Astrocyte (in vitro differentiated cells and primary cell): ENCODE measurements around the gene RC3H1. TPM values are rescaled to one million over a fixed set of nuclear protein-coding genes. Genes with fewer than 3 reads are reported as not detected.

ENCODE experiments used
- DNase-seq: peaks from one replicate; pipeline ENCODE4 v3.0.0-alpha.2; 2010; ENCODE audit warnings: low read depth
- FAIRE-seq: peaks from 2 replicates; lab custom pipeline; 2011; peaks lifted over from hg19 to GRCh38; lab: Jason Lieb, UNC
- H2AFZ ChIP-seq: 2 replicates; pipeline ENCODE4 v1.6.0; 2012; ENCODE audit warnings: low read depth, low read length, inconsistent platforms
- H3K27ac ChIP-seq: 2 replicates; pipeline ENCODE4 v1.5.1; 2011; ENCODE audit warnings: low read depth, low read length, inconsistent platforms
- H3K27me3 ChIP-seq: 2 replicates; pipeline ENCODE4 v1.6.0; 2011; ENCODE audit warnings: low read length, inconsistent platforms; ENCODE audit not compliant: insufficient read depth
- H3K36me3 ChIP-seq: 2 replicates; pipeline ENCODE4 v1.5.1; 2011; ENCODE audit warnings: low read length, inconsistent platforms; ENCODE audit not compliant: insufficient read depth
- H3K4me1 ChIP-seq: 2 replicates; pipeline ENCODE4 v1.5.1; 2011; ENCODE audit warnings: low read length, inconsistent platforms; ENCODE audit not compliant: insufficient read depth
- H3K4me2 ChIP-seq: 2 replicates; pipeline ENCODE4 v1.6.0; 2012; ENCODE audit warnings: low read length, inconsistent platforms
- H3K4me3 ChIP-seq: 2 replicates; pipeline ENCODE4 v1.5.1; 2011; ENCODE audit warnings: low read depth, mild to moderate bottlenecking, low read length, inconsistent platforms; ENCODE audit not compliant: insufficient read depth
- H3K79me2 ChIP-seq: 2 replicates; pipeline ENCODE4 v1.6.0; 2012; ENCODE audit warnings: mild to moderate bottlenecking, low read length, inconsistent platforms; ENCODE audit not compliant: insufficient read depth
- H3K9ac ChIP-seq: 2 replicates; pipeline ENCODE4 v1.6.0; 2012; ENCODE audit warnings: mild to moderate bottlenecking, low read length, inconsistent platforms
- H3K9me3 ChIP-seq: 2 replicates; pipeline ENCODE4 v1.5.1; 2012; ENCODE audit warnings: low read depth, mild to moderate bottlenecking, low read length, inconsistent platforms; ENCODE audit not compliant: insufficient read depth
- H4K20me1 ChIP-seq: 2 replicates; pipeline ENCODE4 v1.6.0; 2012; ENCODE audit warnings: low read length, inconsistent platforms; ENCODE audit not compliant: insufficient read depth
- H3K27ac Mint-ChIP-seq: one replicate; pipeline ENCODE4 v1.8.0; 2021; ENCODE audit warnings: mild to moderate bottlenecking, mixed read lengths; ENCODE audit not compliant: unreplicated experiment
- H3K27me3 Mint-ChIP-seq: one replicate; pipeline ENCODE4 v1.8.0; 2021; ENCODE audit warnings: low read depth, mixed read lengths; ENCODE audit not compliant: unreplicated experiment
- H3K36me3 Mint-ChIP-seq: one replicate; pipeline ENCODE4 v1.8.0; 2021; ENCODE audit warnings: low read depth, mixed read lengths; ENCODE audit not compliant: unreplicated experiment
- H3K4me1 Mint-ChIP-seq: one replicate; pipeline ENCODE4 v1.8.0; 2021; ENCODE audit warnings: low read depth, mixed read lengths; ENCODE audit not compliant: unreplicated experiment
- H3K4me3 Mint-ChIP-seq: one replicate; pipeline ENCODE4 v1.8.0; 2021; ENCODE audit warnings: mild to moderate bottlenecking, moderate library complexity, mixed read lengths; ENCODE audit not compliant: unreplicated experiment
- H3K9me3 Mint-ChIP-seq: one replicate; pipeline ENCODE4 v1.8.0; 2021; ENCODE audit warnings: mild to moderate bottlenecking, mixed read lengths; ENCODE audit not compliant: unreplicated experiment
- EZH2 ChIP-seq: IDR thresholded peaks from 2 replicates; pipeline ENCODE4 v1.6.1; 2012; ENCODE audit warnings: mild to moderate bottlenecking, low read length, inconsistent platforms; ENCODE audit not compliant: insufficient read depth
- total RNA-seq: library from RNA; stranded (reverse); gene quantifications from 2 replicates; pipeline ENCODE4 v1.2.1, GENCODE V29; 2021
- TF ChIP-seq, protein P1 (sequence below): IDR thresholded peaks from 2 replicates; pipeline ENCODE4 v1.5.1; 2011; ENCODE audit warnings: low read depth, mild to moderate bottlenecking, inconsistent platforms, low read length, moderate library complexity; ENCODE audit not compliant: insufficient read depth

Gene RC3H1
- total RNA-seq, 1 donor from 2014 or later = 38.1 TPM

DNA sequence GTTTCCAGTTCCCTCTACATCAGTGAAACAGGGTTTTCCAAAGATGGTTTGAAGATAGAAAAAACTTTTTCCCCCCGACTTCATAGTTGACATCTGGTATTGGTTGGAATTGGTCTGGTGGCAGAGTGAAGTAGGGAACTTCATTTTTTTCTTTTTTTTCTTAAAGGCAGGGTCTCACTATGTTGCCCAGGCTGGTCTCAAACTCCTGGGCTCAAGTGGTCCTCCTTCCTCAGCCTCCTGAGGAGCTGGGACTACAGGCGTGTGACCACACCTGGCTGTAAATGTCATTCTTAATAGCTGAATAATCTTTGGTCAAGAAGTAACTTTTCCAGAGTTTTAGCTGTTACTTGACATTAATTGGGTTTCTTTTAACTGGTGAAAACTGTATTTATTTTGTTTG lies 132.3 kb downstream of the RC3H1 start:
- peaks cover 16% of the 10 kb centered on the region for H3K36me3 Mint-ChIP-seq
- no peak overlapping the region for H3K4me2 ChIP-seq

DNA sequence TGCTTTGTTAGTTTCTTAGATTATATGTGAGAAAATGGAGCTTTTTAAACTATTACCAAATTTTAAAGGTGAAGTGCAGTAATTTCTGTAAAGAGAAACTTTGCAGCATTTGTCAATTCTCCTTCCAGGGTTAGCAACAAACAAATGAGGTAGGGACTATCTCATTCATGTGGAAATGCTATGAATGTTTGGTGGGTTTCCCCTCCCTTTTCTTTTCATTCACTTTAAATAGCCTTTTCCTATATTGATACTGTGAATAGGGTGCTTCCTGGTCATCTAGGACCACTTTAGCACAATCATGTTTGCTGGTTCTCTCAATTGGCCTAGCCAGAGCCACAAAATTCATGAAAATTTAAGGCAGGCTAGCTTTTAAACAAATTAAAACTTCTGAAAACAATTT lies 133.4 kb downstream of the RC3H1 start:
- Histone ChIP-seq H3K36me3 (peaks cover 10% of the 10 kb centered on the region), H4K20me1 (peaks cover 3% of the 10 kb centered on the region), H3K27ac (no peak overlapping the region), H3K9ac (no peak overlapping the region), H3K4me1 (no peaks in the 10 kb centered on the region), H3K79me2 (peaks cover 3% of the 10 kb centered on the region), H2AFZ (no peak overlapping the region), H3K4me2 (no peak overlapping the region), H3K27me3 (no peaks in the 10 kb centered on the region), H3K9me3 (no peaks in the 10 kb centered on the region), H3K4me3 (no peak overlapping the region)
- no peak for FAIRE-seq
- Mint-ChIP-seq H3K4me1 (no peaks in the 10 kb centered on the region), H3K9me3 (no peaks in the 10 kb centered on the region), H3K36me3 (peaks cover 12% of the 10 kb centered on the region), H3K4me3 (no peak overlapping the region), H3K27me3 (no peaks in the 10 kb centered on the region), H3K27ac (no peak overlapping the region)
- TF ChIP-seq, protein P1, sequence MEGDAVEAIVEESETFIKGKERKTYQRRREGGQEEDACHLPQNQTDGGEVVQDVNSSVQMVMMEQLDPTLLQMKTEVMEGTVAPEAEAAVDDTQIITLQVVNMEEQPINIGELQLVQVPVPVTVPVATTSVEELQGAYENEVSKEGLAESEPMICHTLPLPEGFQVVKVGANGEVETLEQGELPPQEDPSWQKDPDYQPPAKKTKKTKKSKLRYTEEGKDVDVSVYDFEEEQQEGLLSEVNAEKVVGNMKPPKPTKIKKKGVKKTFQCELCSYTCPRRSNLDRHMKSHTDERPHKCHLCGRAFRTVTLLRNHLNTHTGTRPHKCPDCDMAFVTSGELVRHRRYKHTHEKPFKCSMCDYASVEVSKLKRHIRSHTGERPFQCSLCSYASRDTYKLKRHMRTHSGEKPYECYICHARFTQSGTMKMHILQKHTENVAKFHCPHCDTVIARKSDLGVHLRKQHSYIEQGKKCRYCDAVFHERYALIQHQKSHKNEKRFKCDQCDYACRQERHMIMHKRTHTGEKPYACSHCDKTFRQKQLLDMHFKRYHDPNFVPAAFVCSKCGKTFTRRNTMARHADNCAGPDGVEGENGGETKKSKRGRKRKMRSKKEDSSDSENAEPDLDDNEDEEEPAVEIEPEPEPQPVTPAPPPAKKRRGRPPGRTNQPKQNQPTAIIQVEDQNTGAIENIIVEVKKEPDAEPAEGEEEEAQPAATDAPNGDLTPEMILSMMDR = no peak
- TF ChIP-seq EZH2 = no peak
- DNase-seq = no peak

More for the DNA sequence above, 132.3 kb downstream of the RC3H1 start:
- TF ChIP-seq, protein P1 = no peak
- no peak for TF ChIP-seq EZH2
- Histone ChIP-seq H3K79me2 (peaks cover 6% of the 10 kb centered on the region), H3K4me1 (no peaks in the 10 kb centered on the region), H3K36me3 (peaks cover 10% of the 10 kb centered on the region), H3K9me3 (no peaks in the 10 kb centered on the region), H3K9ac (no peak overlapping the region), H3K4me3 (no peak overlapping the region), H2AFZ (no peak overlapping the region), H3K27ac (no peak overlapping the region), H4K20me1 (peaks cover 3% of the 10 kb centered on the region), H3K27me3 (no peaks in the 10 kb centered on the region)
- DNase-seq (no peak), FAIRE-seq (no peak)
- Mint-ChIP-seq H3K4me3 (no peak overlapping the region), H3K27ac (no peak overlapping the region), H3K9me3 (no peaks in the 10 kb centered on the region), H3K27me3 (no peaks in the 10 kb centered on the region), H3K4me1 (no peaks in the 10 kb centered on the region)

DNA sequence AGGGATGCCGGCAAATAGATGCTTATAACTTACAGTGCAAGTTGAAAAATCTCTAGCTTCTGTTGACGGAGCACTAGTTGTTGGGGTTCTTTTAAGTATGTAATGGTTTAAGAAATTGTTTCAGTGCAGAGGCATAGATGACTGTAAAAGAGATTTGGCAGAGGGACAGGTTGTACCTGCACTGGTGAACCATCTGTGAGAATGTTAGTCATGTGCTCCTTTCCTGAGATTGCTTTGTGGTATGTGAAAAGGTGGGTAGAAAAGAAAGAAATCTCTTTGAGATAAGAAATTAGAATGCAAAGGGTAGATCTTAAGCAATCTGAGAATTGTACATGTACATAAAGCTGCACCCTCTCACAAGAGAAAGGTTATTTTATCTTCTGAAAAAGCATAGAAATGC lies 134.5 kb downstream of the RC3H1 start:
- Mint-ChIP-seq H3K27me3 (no peaks in the 10 kb centered on the region), H3K9me3 (no peaks in the 10 kb centered on the region), H3K27ac (no peak overlapping the region), H3K36me3 (peaks cover 12% of the 10 kb centered on the region), H3K4me1 (no peaks in the 10 kb centered on the region), H3K4me3 (no peak overlapping the region)
- Histone ChIP-seq H3K9me3 (no peaks in the 10 kb centered on the region), H3K9ac (no peak overlapping the region), H3K4me2 (no peak overlapping the region), H3K27me3 (no peaks in the 10 kb centered on the region), H3K4me1 (no peaks in the 10 kb centered on the region), H3K36me3 (peaks cover 10% of the 10 kb centered on the region), H4K20me1 (peaks cover 3% of the 10 kb centered on the region), H2AFZ (no peak overlapping the region), H3K27ac (no peak overlapping the region), H3K79me2 (peaks cover 5% of the 10 kb centered on the region), H3K4me3 (no peak overlapping the region)
- DNase-seq = no peak
- no peak for FAIRE-seq
- TF ChIP-seq EZH2 = no peak
- TF ChIP-seq, protein P1 = no peak
